ENCODE measurements around the gene ZNF609.

- TF ChIP-seq CTCF (IDR thresholded peaks at IDR 0.05), result no peak
- no peak for TF ChIP-seq POLR2A (IDR thresholded peaks at IDR 0.05; ENCODE audit: low read depth)
- TF ChIP-seq POLR2AphosphoS5 (IDR thresholded peaks at IDR 0.05), result no peak
- TF ChIP-seq EP300 (IDR thresholded peaks at IDR 0.05), result no peak
Observed at GRCh38 chr15:64624242-64624641, 163.9 kb downstream of the ZNF609 start.
